ENCODE data around the gene ACOX1. TPM values are rescaled to one million over a fixed set of nuclear protein-coding genes. Genes with fewer than 3 reads are reported as not detected.
A peak's percentile ranks its signal among the peaks of the same experiment; 100 is the strongest.

Gene ACOX1
- polyA plus RNA-seq, 1 donor (not counting 4 experiments of a cell fraction or from before 2014, with no cell fraction given), result 31.8 TPM

DNA sequence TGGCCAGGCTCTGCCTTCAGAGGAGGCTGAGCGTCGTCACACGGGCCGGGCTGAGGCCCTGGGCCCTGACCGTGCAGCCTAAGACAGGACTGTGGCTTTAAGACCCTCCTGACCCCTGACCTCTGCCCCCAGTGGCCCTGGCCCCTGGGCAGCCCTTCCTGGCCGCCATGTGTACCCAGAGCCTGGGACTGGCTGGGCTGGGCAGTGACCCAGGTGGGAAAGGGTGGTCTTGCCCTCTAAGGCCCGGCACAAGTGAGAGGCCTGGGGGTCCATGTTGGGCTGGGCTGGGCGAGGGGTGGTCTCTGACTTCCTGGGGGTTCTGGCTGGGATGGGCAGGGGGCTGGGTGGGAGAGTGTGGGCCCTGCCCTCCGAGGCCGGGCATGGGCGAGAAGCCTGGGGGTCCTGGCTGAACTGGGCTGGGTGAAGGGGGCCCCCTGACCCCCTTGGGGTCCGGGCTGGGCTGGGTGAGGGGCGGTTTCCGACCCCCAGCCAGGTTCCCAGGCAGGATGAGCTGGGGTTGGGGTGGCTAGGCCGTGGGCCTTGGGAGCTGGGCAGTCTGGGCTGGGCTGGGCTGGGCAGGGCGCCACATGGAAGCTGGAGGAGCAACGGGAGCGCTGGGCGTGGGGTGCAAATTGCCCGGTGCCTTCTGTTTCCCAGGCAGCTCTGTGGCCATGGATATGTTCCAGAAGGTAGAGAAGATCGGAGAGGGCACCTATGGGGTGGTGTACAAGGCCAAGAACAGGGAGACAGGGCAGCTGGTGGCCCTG, 22.0 kb upstream of the ACOX1 start, which contains the start of gene CDK3:
Gene CDK3, plus strand, starts transcription at position 101 of the 767 bp plus-strand sequence. Its CDS starts 571 bp downstream, at position 672.
- peaks cover 18% of the 10 kb centered on the region for H3K4me1 ChIP-seq (ENCODE audit: control insufficient read depth, extremely low read depth, insufficient read depth, low read length)
- peak within 1 kb of the TSS; percentile 16 for H3K4me2 ChIP-seq (ENCODE audit: control insufficient read depth, extremely low read depth, insufficient read depth, low read depth, low read length)
- peaks cover 0 to 3% of the 10 kb centered on the region in 2 experiments for H3K36me3 ChIP-seq (ENCODE audit: control insufficient read depth in 2 of 2, extremely low read depth in 1 of 2, insufficient read depth in 2 of 2, low read length in 2 of 2)
- H3K79me2 ChIP-seq (ENCODE audit: control insufficient read depth, insufficient read depth, low read length), result no peaks in the 10 kb centered on the region
- dilution Hi-C loops (cut with MboI; ENCODE audit: extremely low pct_ligation_motif_present, low sequenced_read_pairs), result no loop called here
- no peaks in the 10 kb centered on the region for H4K20me1 ChIP-seq (ENCODE audit: control insufficient read depth, extremely low read depth, insufficient read depth, low read length)
- TF ChIP-seq, protein P1, sequence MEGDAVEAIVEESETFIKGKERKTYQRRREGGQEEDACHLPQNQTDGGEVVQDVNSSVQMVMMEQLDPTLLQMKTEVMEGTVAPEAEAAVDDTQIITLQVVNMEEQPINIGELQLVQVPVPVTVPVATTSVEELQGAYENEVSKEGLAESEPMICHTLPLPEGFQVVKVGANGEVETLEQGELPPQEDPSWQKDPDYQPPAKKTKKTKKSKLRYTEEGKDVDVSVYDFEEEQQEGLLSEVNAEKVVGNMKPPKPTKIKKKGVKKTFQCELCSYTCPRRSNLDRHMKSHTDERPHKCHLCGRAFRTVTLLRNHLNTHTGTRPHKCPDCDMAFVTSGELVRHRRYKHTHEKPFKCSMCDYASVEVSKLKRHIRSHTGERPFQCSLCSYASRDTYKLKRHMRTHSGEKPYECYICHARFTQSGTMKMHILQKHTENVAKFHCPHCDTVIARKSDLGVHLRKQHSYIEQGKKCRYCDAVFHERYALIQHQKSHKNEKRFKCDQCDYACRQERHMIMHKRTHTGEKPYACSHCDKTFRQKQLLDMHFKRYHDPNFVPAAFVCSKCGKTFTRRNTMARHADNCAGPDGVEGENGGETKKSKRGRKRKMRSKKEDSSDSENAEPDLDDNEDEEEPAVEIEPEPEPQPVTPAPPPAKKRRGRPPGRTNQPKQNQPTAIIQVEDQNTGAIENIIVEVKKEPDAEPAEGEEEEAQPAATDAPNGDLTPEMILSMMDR (optimal IDR thresholded peaks at IDR 0.05 in 1 of 3, IDR thresholded peaks at IDR 0.05 in 1 of 3, conservative IDR thresholded peaks at IDR 0.05 in 1 of 3; ENCODE audit: extremely low read depth in 1 of 3, insufficient read depth in 2 of 3, low read length in 3 of 3), result no peak
- TF ChIP-seq EZH2 (IDR thresholded peaks at IDR 0.05; ENCODE audit: low read length), result no peak
- FAIRE-seq (no peak), DNase-seq (ENCODE audit: low read depth, low spot score) (no peak)
- no peaks in the 10 kb centered on the region for H3K9me3 ChIP-seq (ENCODE audit: control insufficient read depth, low read depth, low read length)
- H3K9me1 ChIP-seq (ENCODE audit: control insufficient read depth, extremely low read depth, insufficient read depth, low read length), result peaks cover 2% of the 10 kb centered on the region
- H3K4me3 ChIP-seq (ENCODE audit: control insufficient read depth in 2 of 3, extremely low read depth in 1 of 3, insufficient read depth in 2 of 3, low read depth in 1 of 3, low read length in 3 of 3), result no peak within 1 kb of the TSS
- H3K27me3 ChIP-seq (ENCODE audit: control insufficient read depth, extremely low read depth, insufficient read depth, low read length), result no peaks in the 10 kb centered on the region
- no peak within 1 kb of the TSS for H3K9ac ChIP-seq (ENCODE audit: control insufficient read depth, extremely low read depth, insufficient read depth, low read length)
- no peak within 1 kb of the TSS for H3K27ac ChIP-seq (ENCODE audit: control insufficient read depth, insufficient read depth, low read length)
- H2AFZ ChIP-seq (ENCODE audit: control insufficient read depth, low read length), result peak within 1 kb of the TSS; percentile 26

DNA sequence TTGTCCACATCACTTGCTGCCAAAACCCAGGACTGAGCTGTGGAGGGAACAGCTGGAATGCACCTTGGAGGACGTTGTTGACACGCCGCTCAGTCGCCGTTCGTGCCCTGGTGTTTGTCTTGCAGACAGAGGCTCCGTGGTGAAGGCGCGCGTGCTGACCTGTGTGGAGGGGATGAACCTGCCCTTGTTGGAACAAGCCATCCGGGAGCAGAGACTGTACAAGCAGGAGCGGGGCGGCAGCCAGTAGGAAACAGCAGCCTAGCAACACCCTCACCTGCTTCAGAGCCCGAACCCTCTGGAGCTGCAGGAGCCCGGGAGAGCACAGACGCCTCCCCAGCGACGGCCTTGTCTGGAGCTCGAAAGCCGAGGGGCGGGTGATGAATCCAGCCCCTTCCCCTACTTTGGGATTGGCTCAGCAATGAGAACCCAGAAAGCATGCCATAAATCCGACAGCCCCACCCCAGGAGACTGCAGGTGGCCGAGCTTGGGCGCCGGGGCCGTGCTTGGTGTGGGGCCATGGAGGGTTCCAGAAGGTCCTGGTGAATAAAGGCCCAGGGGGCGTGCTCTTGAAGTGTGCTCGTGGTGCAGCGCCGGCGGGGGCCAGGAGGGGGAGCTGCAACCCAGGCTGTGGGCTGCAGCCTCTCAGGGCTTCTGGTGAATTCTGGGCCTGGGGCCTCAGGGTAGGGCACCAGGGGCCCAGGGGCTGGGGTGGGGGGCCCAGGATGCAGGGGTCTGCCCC, 21.2 kb upstream of the ACOX1 start:
- DNase-seq (ENCODE audit: low read depth, low spot score), result no peak
- no peaks in the 10 kb centered on the region for H4K20me1 ChIP-seq (ENCODE audit: control insufficient read depth, extremely low read depth, insufficient read depth, low read length)
- no peak for FAIRE-seq
- dilution Hi-C loops (cut with MboI; ENCODE audit: extremely low pct_ligation_motif_present, low sequenced_read_pairs), result no loop called here
- H2AFZ ChIP-seq (ENCODE audit: control insufficient read depth, low read length), result peak overlapping the region; percentile 26
- no peaks in the 10 kb centered on the region for H3K27me3 ChIP-seq (ENCODE audit: control insufficient read depth, extremely low read depth, insufficient read depth, low read length)
- no peak overlapping the region for H3K27ac ChIP-seq (ENCODE audit: control insufficient read depth, insufficient read depth, low read length)
- no peaks in the 10 kb centered on the region for H3K79me2 ChIP-seq (ENCODE audit: control insufficient read depth, insufficient read depth, low read length)
- H3K4me3 ChIP-seq (ENCODE audit: control insufficient read depth in 2 of 3, extremely low read depth in 1 of 3, insufficient read depth in 2 of 3, low read depth in 1 of 3, low read length in 3 of 3), result no peak overlapping the region
- H3K4me2 ChIP-seq (ENCODE audit: control insufficient read depth, extremely low read depth, insufficient read depth, low read depth, low read length), result peak overlapping the region; percentile 16
- TF ChIP-seq, protein P1 (optimal IDR thresholded peaks at IDR 0.05 in 1 of 3, IDR thresholded peaks at IDR 0.05 in 1 of 3, conservative IDR thresholded peaks at IDR 0.05 in 1 of 3; ENCODE audit: extremely low read depth in 1 of 3, insufficient read depth in 2 of 3, low read length in 3 of 3), result peak; percentile 67 to 95 (median 83)
- TF ChIP-seq EZH2 (IDR thresholded peaks at IDR 0.05; ENCODE audit: low read length), result no peak
- peaks cover 0 to 3% of the 10 kb centered on the region in 2 experiments for H3K36me3 ChIP-seq (ENCODE audit: control insufficient read depth in 2 of 2, extremely low read depth in 1 of 2, insufficient read depth in 2 of 2, low read length in 2 of 2)
- H3K9me1 ChIP-seq (ENCODE audit: control insufficient read depth, extremely low read depth, insufficient read depth, low read length), result peaks cover 2% of the 10 kb centered on the region
- no peaks in the 10 kb centered on the region for H3K9me3 ChIP-seq (ENCODE audit: control insufficient read depth, low read depth, low read length)
- H3K4me1 ChIP-seq (ENCODE audit: control insufficient read depth, extremely low read depth, insufficient read depth, low read length), result peaks cover 18% of the 10 kb centered on the region
- no peak overlapping the region for H3K9ac ChIP-seq (ENCODE audit: control insufficient read depth, extremely low read depth, insufficient read depth, low read length)
